Transverse colon (tissue), 4 donors: Measurements from ENCODE around the gene MPC2. TPM values are rescaled to one million over a fixed set of nuclear protein-coding genes. Genes with fewer than 3 reads are reported as not detected.

Source experiments
- DNase-seq: peaks from one replicate; pipeline ENCODE4 v3.0.0-alpha.2; 2019
- H3K27ac ChIP-seq, 4 donors: fragments of 200-600 bp; sonication (generic); 2 replicates each; pipeline ENCODE4 v1.5.1; 2016 to 2018; ENCODE audit warnings: inconsistent platforms in 4 of 4
- H3K27me3 ChIP-seq: fragments of 200-600 bp; sonication (generic); 2 replicates; pipeline ENCODE4 v1.5.1; 2017; ENCODE audit warnings: inconsistent platforms
- H3K36me3 ChIP-seq, 4 donors: fragments of 200-600 bp; sonication (generic); 2 replicates each; pipeline ENCODE4 v1.5.1; 2017 to 2019; ENCODE audit warnings: inconsistent platforms in 4 of 4
- H3K4me1 ChIP-seq, 4 donors: fragments of 200-600 bp; sonication (generic); 2 replicates each; pipeline ENCODE4 v1.5.1; 2017 to 2020; ENCODE audit warnings: inconsistent platforms in 4 of 4
- H3K4me3 ChIP-seq, 4 donors: fragments of 200-600 bp; sonication (generic); 1 replicate in 1 of 4; 2 replicates in 3 of 4; pipeline versions ENCODE4 v1.5.1 to v1.6.1; 2017 to 2019; ENCODE audit warnings: inconsistent platforms in 4 of 4
- H3K9me3 ChIP-seq, 2 donors: fragments of 200-600 bp; sonication (generic); 2 replicates each; pipeline ENCODE4 v1.5.1; 2017 to 2019; ENCODE audit warnings: inconsistent platforms in 2 of 2
- CTCF ChIP-seq, 5 experiments: fragments of 200-600 bp in 3 of 5; fragments of 450-650 bp in 2 of 5; sonication (generic) in 3 of 5; IDR thresholded peaks; 1 replicate in 2 of 5; 2 replicates in 3 of 5; pipeline ENCODE4 v1.5.1; 2016 to 2017; ENCODE audit warnings: antibody characterized with exemption in 5 of 5, inconsistent platforms in 3 of 5, mild to moderate bottlenecking in 2 of 5, moderate library complexity in 1 of 5
- EP300 ChIP-seq: sonication (generic); formaldehyde crosslinking; IDR thresholded peaks from one replicate; pipeline ENCODE4 v1.6.1; 2017; ENCODE audit warnings: antibody characterized with exemption, low read depth
- POLR2A ChIP-seq: fragments of 450-650 bp; IDR thresholded peaks from one replicate; pipeline ENCODE4 v1.6.1; 2016; ENCODE audit warnings: antibody characterized with exemption, mild to moderate bottlenecking, moderate library complexity
- POLR2AphosphoS5 ChIP-seq, 3 donors: sonication (generic); formaldehyde crosslinking; IDR thresholded peaks; one replicate each; pipeline ENCODE4 v1.6.1; 2016; ENCODE audit warnings: antibody characterized with exemption in 3 of 3
- WGBS, 2 donors: methylation state at CpG; one replicate each; pipeline ENCODE4 v1.1.5; 2018; ENCODE audit warnings: low coverage in 1 of 2; 5-methylcytosine and 5-hydroxymethylcytosine counted together
- in situ Hi-C, 4 donors: fragments of 200-750 bp; cut with MboI; loops; one replicate each; pipeline versions ENCODE4 v1.15.0 to v1.15.1; 2017; ENCODE audit warnings: low sequenced_read_pairs in 3 of 4, low pct_ligation_motif_present in 1 of 4, low pct_unique_long_range_greater_than_20kb in 1 of 4
- intact Hi-C: fragments of 100-400 bp; cut with DNase I; formaldehyde crosslinking; loops from one replicate; pipeline ENCODE4 v1.15.1; 2023; ENCODE audit warnings: low total_unique reads
- total RNA-seq, 4 donors: library from RNA; depleted of rRNA; stranded (reverse); fragments of >200 nt; gene quantifications; one replicate each; pipeline ENCODE4 v1.1.0, GENCODE V29; 2016

Gene MPC2
- total RNA-seq, 4 donors from 2014 or later = 14.2 to 91.6 (median 38.4) TPM

GRCh38 chr1:167924102-167924501 lies 12.8 kb downstream of the MPC2 start:
- Histone ChIP-seq H3K4me1 (peaks cover 0 to 45% (median 28%) of the 10 kb centered on the region in 4 donors), H3K36me3 (no peaks in the 10 kb centered on the region), H3K27ac (no peak overlapping the region), H3K27me3 (no peaks in the 10 kb centered on the region), H3K9me3 (no peaks in the 10 kb centered on the region), H3K4me3 (no peak overlapping the region)
- 94 to 100% methylated on average over 2 of the region's 2 CpGs for WGBS, 2 donors
- intact Hi-C loops = no loop called here
- TF ChIP-seq CTCF (IDR thresholded peaks at IDR 0.05) = no peak
- TF ChIP-seq POLR2AphosphoS5 (IDR thresholded peaks at IDR 0.05) = no peak
- TF ChIP-seq POLR2A = no peak
- no peak for DNase-seq
- in situ Hi-C loops = no loop called here

GRCh38 chr1:167923324-167924056 lies 13.4 kb downstream of the MPC2 start:
- in situ Hi-C loops (no loop called here), intact Hi-C loops (no loop called here)
- Histone ChIP-seq H3K36me3 (no peaks in the 10 kb centered on the region), H3K9me3 (no peaks in the 10 kb centered on the region), H3K4me1 (peaks cover 0 to 39% (median 25%) of the 10 kb centered on the region in 4 donors), H3K27me3 (no peaks in the 10 kb centered on the region), H3K27ac (no peak overlapping the region), H3K4me3 (no peak overlapping the region)
- DNase-seq = no peak
- TF ChIP-seq POLR2A = no peak
- 83 to 87% methylated on average over 2 to 3 of the region's 3 CpGs for WGBS, 2 donors

- TF ChIP-seq EP300 = no peak
- no peak for TF ChIP-seq CTCF (IDR thresholded peaks at IDR 0.05)
- TF ChIP-seq POLR2AphosphoS5 (IDR thresholded peaks at IDR 0.05) = no peak
- TF ChIP-seq POLR2A = no peak
- Histone ChIP-seq H3K4me3 (no peak overlapping the region), H3K27me3 (no peaks in the 10 kb centered on the region), H3K36me3 (no peaks in the 10 kb centered on the region), H3K27ac (no peak overlapping the region), H3K9me3 (no peaks in the 10 kb centered on the region), H3K4me1 (peaks cover 0 to 32% (median 21%) of the 10 kb centered on the region in 4 donors)
- in situ Hi-C loops (no loop called here), intact Hi-C loops (no loop called here)
- 46 to 62% methylated on average over 1 of the region's 1 CpG for WGBS, 2 donors
- no peak for DNase-seq
Observed at GRCh38 chr1:167922611-167923074, 14.2 kb downstream of the MPC2 start.

- DNase-seq = no peak
- TF ChIP-seq CTCF (IDR thresholded peaks at IDR 0.05) (no peak), EP300 (no peak), POLR2A (no peak), POLR2AphosphoS5 (IDR thresholded peaks at IDR 0.05) (no peak)
- H3K27me3 ChIP-seq = no peaks in the 10 kb centered on the region
- intact Hi-C loops = no loop called here
- H3K4me3 ChIP-seq = no peak overlapping the region
- H3K27ac ChIP-seq = no peak overlapping the region
- in situ Hi-C loops = no loop called here
- no peaks in the 10 kb centered on the region for H3K36me3 ChIP-seq
- no peaks in the 10 kb centered on the region for H3K9me3 ChIP-seq
- peaks cover 0 to 30% (median 17%) of the 10 kb centered on the region in 4 donors for H3K4me1 ChIP-seq
Observed at GRCh38 chr1:167922023-167922422, 14.8 kb downstream of the MPC2 start.
